ENCODE data around the gene TMEM41A.

Gene TMEM41A

GRCh38 chr3:185502987-185503386 is 4.2 kb upstream of the TMEM41A start:
- no peaks in the 10 kb centered on the region for H3K36me3 ChIP-seq (ENCODE audit: control insufficient read depth, insufficient read depth, low read length)
- no peaks in the 10 kb centered on the region for H3K4me1 ChIP-seq
- no peak overlapping the region for H3K4me2 ChIP-seq (ENCODE audit: low read length)
- no peaks in the 10 kb centered on the region for H3K27me3 ChIP-seq (ENCODE audit: control insufficient read depth, insufficient read depth, low read length)
- H3K4me3 ChIP-seq (ENCODE audit: low read depth, low read length): no peak overlapping the region
- H2AFZ ChIP-seq: no peak overlapping the region
- H3K27ac ChIP-seq: no peak overlapping the region
- H3K9me3 ChIP-seq (ENCODE audit: control insufficient read depth, low read length): no peaks in the 10 kb centered on the region
- TF ChIP-seq, protein P1, sequence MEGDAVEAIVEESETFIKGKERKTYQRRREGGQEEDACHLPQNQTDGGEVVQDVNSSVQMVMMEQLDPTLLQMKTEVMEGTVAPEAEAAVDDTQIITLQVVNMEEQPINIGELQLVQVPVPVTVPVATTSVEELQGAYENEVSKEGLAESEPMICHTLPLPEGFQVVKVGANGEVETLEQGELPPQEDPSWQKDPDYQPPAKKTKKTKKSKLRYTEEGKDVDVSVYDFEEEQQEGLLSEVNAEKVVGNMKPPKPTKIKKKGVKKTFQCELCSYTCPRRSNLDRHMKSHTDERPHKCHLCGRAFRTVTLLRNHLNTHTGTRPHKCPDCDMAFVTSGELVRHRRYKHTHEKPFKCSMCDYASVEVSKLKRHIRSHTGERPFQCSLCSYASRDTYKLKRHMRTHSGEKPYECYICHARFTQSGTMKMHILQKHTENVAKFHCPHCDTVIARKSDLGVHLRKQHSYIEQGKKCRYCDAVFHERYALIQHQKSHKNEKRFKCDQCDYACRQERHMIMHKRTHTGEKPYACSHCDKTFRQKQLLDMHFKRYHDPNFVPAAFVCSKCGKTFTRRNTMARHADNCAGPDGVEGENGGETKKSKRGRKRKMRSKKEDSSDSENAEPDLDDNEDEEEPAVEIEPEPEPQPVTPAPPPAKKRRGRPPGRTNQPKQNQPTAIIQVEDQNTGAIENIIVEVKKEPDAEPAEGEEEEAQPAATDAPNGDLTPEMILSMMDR (IDR thresholded peaks at IDR 0.05): no peak
- H3K79me2 ChIP-seq: no peaks in the 10 kb centered on the region
- no peak overlapping the region for H3K9ac ChIP-seq

DNA sequence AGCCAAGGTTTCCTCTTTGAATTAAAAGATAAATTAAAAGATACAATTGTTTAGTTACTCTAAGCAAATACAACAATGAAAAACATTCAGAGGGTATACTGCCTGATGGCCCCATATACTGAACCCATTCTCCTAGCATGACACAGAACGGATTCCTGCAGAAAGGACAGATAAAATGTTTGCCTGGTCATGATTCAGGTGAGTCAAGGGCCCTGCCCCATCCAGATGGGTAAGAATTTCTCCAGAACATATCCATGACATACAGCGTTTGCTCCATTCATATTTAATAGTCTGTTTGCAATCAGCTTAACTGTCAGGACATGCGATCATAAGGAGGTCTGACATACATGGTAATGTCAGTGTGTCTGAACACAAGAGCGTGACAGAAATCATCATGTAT is 8.6 kb downstream of the TMEM41A start:
- H3K4me3 ChIP-seq (ENCODE audit: low read depth, low read length): no peak overlapping the region
- no peaks in the 10 kb centered on the region for H3K36me3 ChIP-seq (ENCODE audit: control insufficient read depth, insufficient read depth, low read length)
- no peak overlapping the region for H2AFZ ChIP-seq
- TF ChIP-seq, protein P1 (IDR thresholded peaks at IDR 0.05): no peak
- no peak overlapping the region for H3K9ac ChIP-seq
- no peaks in the 10 kb centered on the region for H3K79me2 ChIP-seq
- H3K27me3 ChIP-seq (ENCODE audit: control insufficient read depth, insufficient read depth, low read length): no peaks in the 10 kb centered on the region
- H3K27ac ChIP-seq: no peak overlapping the region
- H3K4me2 ChIP-seq (ENCODE audit: low read length): no peak overlapping the region
- no peaks in the 10 kb centered on the region for H3K4me1 ChIP-seq
- no peaks in the 10 kb centered on the region for H3K9me3 ChIP-seq (ENCODE audit: control insufficient read depth, low read length)

DNA sequence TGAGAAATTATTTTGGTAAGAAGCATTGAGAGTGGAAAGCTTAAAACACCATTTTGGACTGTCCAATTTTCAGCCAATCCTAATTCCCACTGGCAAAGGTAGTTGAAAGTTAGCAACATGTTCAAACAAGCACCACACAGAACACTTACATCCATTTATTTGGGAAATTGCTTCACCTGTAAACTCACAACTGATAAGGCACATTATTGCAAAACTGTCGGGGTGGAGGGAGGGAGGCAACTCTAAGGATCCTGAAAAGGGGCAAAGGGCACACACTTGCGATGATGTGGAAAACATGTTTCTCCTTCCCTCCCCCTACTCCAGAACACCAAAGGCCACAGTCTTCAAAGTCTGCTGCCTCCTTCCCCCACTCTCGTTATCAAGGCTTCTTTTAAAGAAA is 9.4 kb downstream of the TMEM41A start:
- Histone ChIP-seq H3K4me3 (ENCODE audit: low read depth, low read length) (no peak overlapping the region), H3K4me2 (ENCODE audit: low read length) (no peak overlapping the region), H3K4me1 (no peaks in the 10 kb centered on the region), H3K79me2 (no peaks in the 10 kb centered on the region), H2AFZ (no peak overlapping the region), H3K27ac (no peak overlapping the region), H3K9ac (no peak overlapping the region), H3K27me3 (ENCODE audit: control insufficient read depth, insufficient read depth, low read length) (no peaks in the 10 kb centered on the region), H3K36me3 (ENCODE audit: control insufficient read depth, insufficient read depth, low read length) (no peaks in the 10 kb centered on the region), H3K9me3 (ENCODE audit: control insufficient read depth, low read length) (no peaks in the 10 kb centered on the region)
- TF ChIP-seq, protein P1 (IDR thresholded peaks at IDR 0.05): no peak

GRCh38 chr3:185488465-185488864 is 10.4 kb downstream of the TMEM41A start:
- Histone ChIP-seq H3K27ac (no peak overlapping the region), H3K9me3 (ENCODE audit: control insufficient read depth, low read length) (no peaks in the 10 kb centered on the region), H3K4me3 (ENCODE audit: low read depth, low read length) (no peak overlapping the region), H2AFZ (no peak overlapping the region), H3K4me2 (ENCODE audit: low read length) (no peak overlapping the region), H3K36me3 (ENCODE audit: control insufficient read depth, insufficient read depth, low read length) (no peaks in the 10 kb centered on the region), H3K9ac (no peak overlapping the region), H3K79me2 (no peaks in the 10 kb centered on the region), H3K4me1 (no peaks in the 10 kb centered on the region), H3K27me3 (ENCODE audit: control insufficient read depth, insufficient read depth, low read length) (no peaks in the 10 kb centered on the region)
- TF ChIP-seq, protein P1 (IDR thresholded peaks at IDR 0.05): no peak

DNA sequence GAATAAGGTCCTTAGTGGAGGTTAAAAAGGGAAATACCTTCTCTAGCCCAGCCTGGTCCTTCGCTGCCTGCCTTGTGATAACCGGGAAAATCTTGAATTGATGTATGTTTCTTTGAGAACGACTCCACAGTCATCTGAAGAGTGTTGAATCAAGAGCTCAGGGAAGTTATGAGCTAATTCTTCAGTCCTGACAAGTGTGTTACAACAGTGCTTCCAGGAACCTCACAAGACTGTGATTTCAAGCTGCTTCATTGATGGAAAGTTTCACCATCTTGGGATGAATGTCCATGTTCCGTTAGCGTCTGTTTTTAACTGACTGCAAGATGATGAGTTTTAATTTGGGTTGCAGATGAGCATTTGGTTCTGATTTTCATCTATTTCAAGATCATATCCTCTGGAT is 12.4 kb downstream of the TMEM41A start:
- Histone ChIP-seq H3K79me2 (no peaks in the 10 kb centered on the region), H3K4me2 (ENCODE audit: low read length) (no peak overlapping the region), H2AFZ (no peak overlapping the region), H3K4me3 (ENCODE audit: low read depth, low read length) (no peak overlapping the region), H3K9ac (no peak overlapping the region), H3K4me1 (no peaks in the 10 kb centered on the region), H3K27ac (no peak overlapping the region), H3K9me3 (ENCODE audit: control insufficient read depth, low read length) (no peaks in the 10 kb centered on the region), H3K36me3 (ENCODE audit: control insufficient read depth, insufficient read depth, low read length) (no peaks in the 10 kb centered on the region), H3K27me3 (ENCODE audit: control insufficient read depth, insufficient read depth, low read length) (no peaks in the 10 kb centered on the region)
- TF ChIP-seq, protein P1 (IDR thresholded peaks at IDR 0.05): no peak
